Stimulated activated CD8-positive, alpha-beta memory T cell treated with anti-CD3 and anti-CD28 coated beads, Interleukin-15, amount 100 ng/mL, for 1 hour (primary cell): ENCODE results near the gene OFD1.
A peak's percentile ranks its signal among the peaks of the same experiment; 100 is the strongest.

ENCODE experiments used
- DNase-seq: peaks from one replicate; pipeline ENCODE4 v3.0.0-alpha.2; 2020; ENCODE audit warnings: low read depth

OFD1 gene

GRCh38 chrX:13734278-13735172 is at the start of gene OFD1, which contains the start of gene TRAPPC2:
TSS of gene OFD1 (plus strand) at chrX:13734748. CDS start at chrX:13735072, 324 bp downstream.
TSS of gene TRAPPC2 (minus strand) at chrX:13734620. CDS start at chrX:13719963, 14,657 bp downstream.
- peak; percentile 77 for DNase-seq

- no peak for DNase-seq
Measured at GRCh38 chrX:13685126-13685763, 49.3 kb upstream of the OFD1 start.

- no peak for DNase-seq
Measured at GRCh38 chrX:13687203-13687602, 47.3 kb upstream of the OFD1 start.

- DNase-seq, result no peak
Measured at GRCh38 chrX:13688384-13688957, 46.1 kb upstream of the OFD1 start.

- peak; percentile 59 for DNase-seq
Measured at GRCh38 chrX:13688958-13689740, 45.4 kb upstream of the OFD1 start, which contains the start of gene RAB9A. TSS of gene RAB9A (plus strand) at chrX:13689128. CDS start at chrX:13708747, 19,619 bp downstream.

- DNase-seq, result no peak
Measured at GRCh38 chrX:13689741-13690211, 44.8 kb upstream of the OFD1 start.

- DNase-seq, result no peak
Measured at GRCh38 chrX:13690836-13691235, 43.7 kb upstream of the OFD1 start.

- DNase-seq, result no peak
Measured at GRCh38 chrX:13691841-13692371, 42.6 kb upstream of the OFD1 start.

- no peak for DNase-seq
Measured at GRCh38 chrX:13692771-13693231, 41.7 kb upstream of the OFD1 start.

GRCh38 chrX:13693341-13693961 is 41.1 kb upstream of the OFD1 start:
- no peak for DNase-seq

- no peak for DNase-seq
Measured at GRCh38 chrX:13694359-13694758, 40.2 kb upstream of the OFD1 start.

GRCh38 chrX:13694983-13695382 is 39.6 kb upstream of the OFD1 start:
- no peak for DNase-seq

GRCh38 chrX:13695601-13696115 is 38.9 kb upstream of the OFD1 start:
- DNase-seq, result no peak

GRCh38 chrX:13697455-13697854 is 37.1 kb upstream of the OFD1 start:
- no peak for DNase-seq

- DNase-seq, result no peak
Measured at GRCh38 chrX:13697976-13698375, 36.6 kb upstream of the OFD1 start.

- no peak for DNase-seq
Measured at GRCh38 chrX:13698432-13698831, 36.1 kb upstream of the OFD1 start.

- DNase-seq, result no peak
Measured at GRCh38 chrX:13699183-13699826, 35.2 kb upstream of the OFD1 start.

- no peak for DNase-seq
Measured at GRCh38 chrX:13700380-13700779, 34.2 kb upstream of the OFD1 start.

GRCh38 chrX:13702111-13702789 is 32.3 kb upstream of the OFD1 start:
- no peak for DNase-seq

GRCh38 chrX:13703135-13703534 is 31.4 kb upstream of the OFD1 start:
- DNase-seq, result no peak
